Vagina (tissue), 2 donors: ENCODE results near the gene RETREG1. TPM values are rescaled to one million over a fixed set of nuclear protein-coding genes. Genes with fewer than 3 reads are reported as not detected.

Source experiments
- DNase-seq, 2 donors: peaks; one replicate each; pipeline ENCODE4 v3.0.0-alpha.2; 2017; ENCODE audit errors: extremely low spot score in 2 of 2
- H3K27ac ChIP-seq: fragments of 200-600 bp; sonication (generic); one replicate; pipeline ENCODE4 v1.5.1; 2019
- H3K27me3 ChIP-seq: fragments of 200-600 bp; sonication (generic); one replicate; pipeline ENCODE4 v1.5.1; 2019
- H3K36me3 ChIP-seq, 2 donors: fragments of 200-600 bp; sonication (generic); one replicate each; pipeline ENCODE4 v1.5.1; 2017 to 2019
- H3K4me1 ChIP-seq: fragments of 200-600 bp; sonication (generic); one replicate; pipeline ENCODE4 v1.5.1; 2019
- H3K4me3 ChIP-seq, 2 donors: fragments of 200-600 bp; sonication (generic); 1 replicate in 1 of 2; 2 replicates in 1 of 2; pipeline ENCODE4 v1.5.1; 2016 to 2019
- H3K9me3 ChIP-seq: fragments of 200-600 bp; sonication (generic); one replicate; pipeline ENCODE4 v1.5.1; 2019
- POLR2A ChIP-seq, 2 donors: fragments of 450-650 bp; IDR thresholded peaks; one replicate each; pipeline ENCODE4 v1.6.1; 2017; ENCODE audit warnings: antibody characterized with exemption in 2 of 2, mild to moderate bottlenecking in 2 of 2, moderate library complexity in 2 of 2
- POLR2AphosphoS5 ChIP-seq, 2 donors: sonication (generic); formaldehyde crosslinking; IDR thresholded peaks; one replicate each; pipeline ENCODE4 v1.9.0; 2017; ENCODE audit warnings: antibody characterized with exemption in 2 of 2, mild to moderate bottlenecking in 2 of 2, low read depth in 1 of 2; ENCODE audit not compliant: insufficient read depth in 1 of 2
- intact Hi-C: fragments of 100-400 bp; cut with DNase I; formaldehyde crosslinking; loops from one replicate; pipeline ENCODE4 v1.15.1; 2023
- total RNA-seq: library from RNA; depleted of rRNA; stranded (reverse); fragments of >200 nt; gene quantifications from one replicate; pipeline ENCODE4 v1.2.3, GENCODE V29; 2016
- TF ChIP-seq, protein P1 (sequence below), 3 experiments: fragments of 450-650 bp in 2 of 3; fragments of 200-600 bp in 1 of 3; sonication (generic) in 1 of 3; IDR thresholded peaks; one replicate each; pipeline ENCODE4 v1.5.1; 2017 to 2019; ENCODE audit warnings: antibody characterized with exemption in 3 of 3, mild to moderate bottlenecking in 2 of 3, moderate library complexity in 2 of 3

RETREG1 gene
- total RNA-seq, 1 donor from 2014 or later = 27.7 TPM

DNA sequence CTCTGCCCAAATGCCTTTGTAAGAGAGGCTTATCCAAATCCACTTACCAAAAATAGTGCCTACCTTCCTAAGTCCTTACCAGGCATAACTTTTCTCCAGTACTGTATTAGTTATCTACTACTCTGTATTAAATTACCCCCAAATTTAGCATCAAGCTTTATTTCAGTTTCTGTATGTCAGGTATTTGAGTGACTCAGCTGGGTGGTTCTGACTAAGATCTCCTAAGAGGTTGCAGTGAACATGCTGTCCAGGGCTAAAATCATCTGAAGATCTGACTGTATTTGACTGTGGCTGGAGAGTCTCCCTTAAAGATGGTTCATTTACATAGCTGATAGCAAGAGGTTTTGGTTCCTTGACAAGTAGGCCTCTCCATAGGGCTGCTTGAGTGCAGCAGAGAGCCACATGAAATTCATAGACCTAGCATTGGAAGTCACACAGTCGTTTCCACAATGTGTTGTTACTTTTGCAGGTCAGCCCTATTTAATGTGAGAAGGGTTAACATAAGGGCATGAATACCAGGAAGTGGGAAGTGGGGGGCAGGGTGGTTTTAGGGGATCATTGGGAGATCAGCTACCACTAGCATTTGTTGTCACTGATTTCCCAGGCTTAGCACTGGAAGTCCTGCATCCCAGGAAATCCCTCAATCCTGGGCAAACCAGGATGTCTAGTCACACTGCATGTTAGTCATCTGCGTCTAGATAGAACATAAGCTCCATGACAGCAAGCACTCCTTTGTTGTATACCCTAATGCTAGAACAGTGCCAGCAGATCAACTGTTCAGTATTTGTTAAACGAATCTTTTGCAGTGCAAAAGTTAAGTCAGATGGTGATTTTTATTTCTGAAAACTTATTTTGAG is 149.2 kb downstream of the RETREG1 start:
- peak overlapping the region in 1 of 2 donors; percentile 69 for H3K4me3 ChIP-seq
- H3K36me3 ChIP-seq = peaks cover 0 to 8% of the 10 kb centered on the region in 2 donors
- peaks cover 47% of the 10 kb centered on the region for H3K4me1 ChIP-seq
- no peak for TF ChIP-seq POLR2A (IDR thresholded peaks at IDR 0.05)
- TF ChIP-seq POLR2AphosphoS5 (IDR thresholded peaks at IDR 0.05; ENCODE audit: insufficient read depth in 1 of 2, low read depth in 1 of 2) = no peak
- H3K9me3 ChIP-seq = no peaks in the 10 kb centered on the region
- no peak overlapping the region for H3K27ac ChIP-seq
- H3K27me3 ChIP-seq = no peaks in the 10 kb centered on the region
- intact Hi-C loops = no loop called here
- DNase-seq = no peak

DNA sequence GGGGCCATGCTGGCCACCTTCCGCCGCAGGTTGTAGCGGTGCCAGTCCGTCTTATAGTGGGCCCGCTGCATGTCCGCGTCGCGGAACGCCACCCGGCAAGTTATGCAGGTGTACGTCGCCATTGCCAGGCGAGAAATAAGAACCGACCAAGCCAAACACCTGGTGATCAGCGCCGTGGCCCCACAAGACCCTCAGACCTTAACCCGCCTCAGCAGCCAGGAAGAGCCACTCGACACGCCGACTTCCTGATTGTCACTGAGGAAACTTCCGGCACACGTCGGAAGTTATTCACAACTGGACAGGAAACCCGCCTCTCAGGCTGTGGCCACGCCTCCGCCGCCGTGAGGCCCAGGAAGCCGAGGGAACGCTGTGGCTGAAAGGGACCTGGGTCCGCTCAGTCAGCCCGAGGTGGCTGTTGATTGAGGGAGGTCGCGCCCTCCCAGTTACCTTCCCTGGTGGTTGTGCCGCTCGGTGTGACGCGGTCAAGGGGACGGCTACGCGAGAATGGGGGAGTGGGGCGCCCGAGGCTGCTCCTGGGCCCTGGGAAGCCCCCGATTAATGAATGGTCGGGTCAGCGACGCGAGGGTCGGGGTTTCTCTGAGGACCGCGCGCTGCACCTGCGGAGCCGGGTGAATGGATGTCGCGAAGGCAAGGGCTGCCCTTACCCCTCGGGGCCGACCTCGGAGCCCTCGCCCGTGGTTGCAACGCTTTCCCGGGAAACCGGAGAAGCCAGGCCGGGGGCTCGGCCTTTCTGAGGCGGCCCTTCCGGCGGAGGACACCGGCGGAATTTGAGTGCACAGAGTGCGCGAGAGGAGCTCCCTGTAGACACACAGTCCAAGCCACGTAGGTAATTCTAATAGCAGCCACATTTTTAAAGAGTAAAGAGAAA is 151.0 kb downstream of the RETREG1 start, which contains the start of gene ZNF622:
Gene ZNF622, minus strand, starts transcription at position 257 of the 889 bp plus-strand sequence. Its CDS starts 135 bp downstream, at position 122.
- intact Hi-C loops = no loop called here
- H3K4me1 ChIP-seq = peaks cover 65% of the 10 kb centered on the region
- H3K27ac ChIP-seq = peak within 1 kb of the TSS; percentile 79
- peak within 1 kb of the TSS; percentile 69 to 89 for H3K4me3 ChIP-seq
- H3K27me3 ChIP-seq = no peaks in the 10 kb centered on the region
- H3K9me3 ChIP-seq = no peaks in the 10 kb centered on the region
- TF ChIP-seq POLR2AphosphoS5 (IDR thresholded peaks at IDR 0.05; ENCODE audit: insufficient read depth in 1 of 2, low read depth in 1 of 2) (peak; percentile 92 to 93), POLR2A (IDR thresholded peaks at IDR 0.05) (peak in 1 of 2 donors; percentile 51)
- TF ChIP-seq, protein P1, sequence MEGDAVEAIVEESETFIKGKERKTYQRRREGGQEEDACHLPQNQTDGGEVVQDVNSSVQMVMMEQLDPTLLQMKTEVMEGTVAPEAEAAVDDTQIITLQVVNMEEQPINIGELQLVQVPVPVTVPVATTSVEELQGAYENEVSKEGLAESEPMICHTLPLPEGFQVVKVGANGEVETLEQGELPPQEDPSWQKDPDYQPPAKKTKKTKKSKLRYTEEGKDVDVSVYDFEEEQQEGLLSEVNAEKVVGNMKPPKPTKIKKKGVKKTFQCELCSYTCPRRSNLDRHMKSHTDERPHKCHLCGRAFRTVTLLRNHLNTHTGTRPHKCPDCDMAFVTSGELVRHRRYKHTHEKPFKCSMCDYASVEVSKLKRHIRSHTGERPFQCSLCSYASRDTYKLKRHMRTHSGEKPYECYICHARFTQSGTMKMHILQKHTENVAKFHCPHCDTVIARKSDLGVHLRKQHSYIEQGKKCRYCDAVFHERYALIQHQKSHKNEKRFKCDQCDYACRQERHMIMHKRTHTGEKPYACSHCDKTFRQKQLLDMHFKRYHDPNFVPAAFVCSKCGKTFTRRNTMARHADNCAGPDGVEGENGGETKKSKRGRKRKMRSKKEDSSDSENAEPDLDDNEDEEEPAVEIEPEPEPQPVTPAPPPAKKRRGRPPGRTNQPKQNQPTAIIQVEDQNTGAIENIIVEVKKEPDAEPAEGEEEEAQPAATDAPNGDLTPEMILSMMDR (IDR thresholded peaks at IDR 0.05) = no peak
- H3K36me3 ChIP-seq = peaks cover 0 to 25% of the 10 kb centered on the region in 2 donors
- peak in 1 of 2 donors; percentile 91 for DNase-seq

DNA sequence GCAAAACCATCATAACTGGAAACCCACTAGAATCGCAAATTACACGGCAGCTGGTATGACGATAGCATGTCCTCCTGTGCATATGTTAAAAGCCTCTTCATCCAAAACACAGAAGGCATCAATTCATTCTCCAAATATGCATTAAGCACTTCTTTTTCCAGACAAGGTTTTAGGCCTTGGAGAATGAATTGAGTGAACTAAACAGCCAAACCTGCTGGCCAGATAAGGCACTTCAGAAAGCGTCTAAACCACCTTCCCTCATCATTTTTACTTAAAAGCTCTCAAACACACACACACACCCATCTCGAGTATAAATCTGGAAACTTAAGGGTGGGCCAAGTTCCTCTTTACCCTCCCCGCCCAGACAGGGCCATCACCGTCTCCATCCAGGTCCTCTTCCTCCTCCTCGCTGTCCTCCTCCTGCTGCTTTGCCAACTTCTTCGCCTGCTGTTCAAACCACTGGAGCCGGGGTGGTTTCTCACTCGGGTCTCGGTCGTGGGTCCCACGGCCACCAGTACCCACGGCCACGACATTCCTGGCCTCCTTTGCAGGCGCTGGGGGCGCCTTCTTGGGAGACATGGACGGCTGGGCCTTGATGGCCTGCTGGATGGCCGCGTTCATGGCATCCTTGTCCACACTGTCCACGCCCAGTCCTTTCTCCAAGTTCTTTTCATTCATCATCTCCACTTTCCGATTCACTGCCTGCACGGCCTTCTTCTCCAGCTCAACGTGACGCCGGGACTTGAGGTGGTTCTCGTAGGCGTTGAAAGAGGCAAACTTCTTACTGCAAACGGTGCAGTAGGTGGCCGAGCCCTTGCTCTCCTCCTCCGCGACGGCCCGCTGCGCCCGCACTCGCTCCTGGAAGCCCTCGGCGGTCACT is 151.9 kb downstream of the RETREG1 start:
- no peaks in the 10 kb centered on the region for H3K27me3 ChIP-seq
- H3K4me3 ChIP-seq = peak overlapping the region; percentile 69 to 89
- peak overlapping the region; percentile 79 for H3K27ac ChIP-seq
- H3K36me3 ChIP-seq = peaks cover 0 to 28% of the 10 kb centered on the region in 2 donors
- no peak for DNase-seq
- H3K4me1 ChIP-seq = peaks cover 71% of the 10 kb centered on the region
- intact Hi-C loops = no loop called here
- no peaks in the 10 kb centered on the region for H3K9me3 ChIP-seq
- TF ChIP-seq, protein P1 (IDR thresholded peaks at IDR 0.05) = no peak
- TF ChIP-seq POLR2AphosphoS5 (IDR thresholded peaks at IDR 0.05; ENCODE audit: insufficient read depth in 1 of 2, low read depth in 1 of 2) (no peak), POLR2A (IDR thresholded peaks at IDR 0.05) (no peak)

DNA sequence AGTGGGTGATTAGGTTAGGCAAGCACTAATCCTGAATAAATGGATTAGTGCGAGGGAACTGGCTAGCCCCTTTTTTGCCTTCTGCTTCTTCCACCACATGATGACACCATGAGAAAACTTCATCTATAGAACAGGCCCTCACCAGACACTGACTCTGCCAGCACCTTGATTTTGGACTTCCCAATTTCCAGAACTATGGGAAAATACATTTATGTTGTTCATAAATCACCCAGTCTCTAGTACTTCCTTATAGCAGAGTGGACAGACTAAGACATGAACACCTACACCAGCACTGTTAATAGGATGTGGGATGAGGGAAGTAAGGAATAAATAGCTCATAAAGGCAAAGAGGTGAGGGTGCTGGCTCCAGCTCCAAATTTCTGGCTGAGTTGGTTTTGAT is 152.6 kb downstream of the RETREG1 start:
- no peak for DNase-seq
- H3K9me3 ChIP-seq = no peaks in the 10 kb centered on the region
- no peak overlapping the region for H3K27ac ChIP-seq
- H3K27me3 ChIP-seq = no peaks in the 10 kb centered on the region
- H3K36me3 ChIP-seq = peaks cover 0 to 35% of the 10 kb centered on the region in 2 donors
- intact Hi-C loops = no loop called here
- TF ChIP-seq POLR2AphosphoS5 (IDR thresholded peaks at IDR 0.05; ENCODE audit: insufficient read depth in 1 of 2, low read depth in 1 of 2) (no peak), POLR2A (IDR thresholded peaks at IDR 0.05) (no peak)
- TF ChIP-seq, protein P1 (IDR thresholded peaks at IDR 0.05) = no peak
- H3K4me1 ChIP-seq = peaks cover 76% of the 10 kb centered on the region
- H3K4me3 ChIP-seq = peak overlapping the region; percentile 69 to 89
